SK-N-SH (cell line): ENCODE measurements around the gene IGDCC3.

Experiments used
- GABPA ChIP-seq: IDR thresholded peaks from 2 replicates; pipeline ENCODE4 v1.4.0; 2012; ENCODE audit warnings: low read depth, mild to moderate bottlenecking
- JUND ChIP-seq: IDR thresholded peaks from 2 replicates; pipeline ENCODE4 v1.4.0; 2012
- TCF12 ChIP-seq: IDR thresholded peaks from 2 replicates; pipeline ENCODE4 v1.4.0; 2012
- TEAD4 ChIP-seq: IDR thresholded peaks from 2 replicates; pipeline ENCODE4 v1.4.0; 2012; ENCODE audit warnings: mild to moderate bottlenecking, borderline replicate concordance; ENCODE audit not compliant: insufficient read depth
- TF ChIP-seq, protein P1 (sequence below): fragments of 200-600 bp; sonication (generic); IDR thresholded peaks from 2 replicates; pipeline ENCODE4 v1.6.1; 2017; ENCODE audit warnings: antibody characterized with exemption, mild to moderate bottlenecking, moderate library complexity
- TF ChIP-seq, protein P2 (sequence below): IDR thresholded peaks from 2 replicates; pipeline ENCODE4 v1.6.1; 2012; ENCODE audit warnings: mild to moderate bottlenecking, low read depth, low read length, moderate library complexity

GRCh38 chr15:65328506-65329287, 49.1 kb downstream of the IGDCC3 start:
- TF ChIP-seq, protein P1, sequence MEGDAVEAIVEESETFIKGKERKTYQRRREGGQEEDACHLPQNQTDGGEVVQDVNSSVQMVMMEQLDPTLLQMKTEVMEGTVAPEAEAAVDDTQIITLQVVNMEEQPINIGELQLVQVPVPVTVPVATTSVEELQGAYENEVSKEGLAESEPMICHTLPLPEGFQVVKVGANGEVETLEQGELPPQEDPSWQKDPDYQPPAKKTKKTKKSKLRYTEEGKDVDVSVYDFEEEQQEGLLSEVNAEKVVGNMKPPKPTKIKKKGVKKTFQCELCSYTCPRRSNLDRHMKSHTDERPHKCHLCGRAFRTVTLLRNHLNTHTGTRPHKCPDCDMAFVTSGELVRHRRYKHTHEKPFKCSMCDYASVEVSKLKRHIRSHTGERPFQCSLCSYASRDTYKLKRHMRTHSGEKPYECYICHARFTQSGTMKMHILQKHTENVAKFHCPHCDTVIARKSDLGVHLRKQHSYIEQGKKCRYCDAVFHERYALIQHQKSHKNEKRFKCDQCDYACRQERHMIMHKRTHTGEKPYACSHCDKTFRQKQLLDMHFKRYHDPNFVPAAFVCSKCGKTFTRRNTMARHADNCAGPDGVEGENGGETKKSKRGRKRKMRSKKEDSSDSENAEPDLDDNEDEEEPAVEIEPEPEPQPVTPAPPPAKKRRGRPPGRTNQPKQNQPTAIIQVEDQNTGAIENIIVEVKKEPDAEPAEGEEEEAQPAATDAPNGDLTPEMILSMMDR: no peak
- TF ChIP-seq TEAD4: no peak
- no peak for TF ChIP-seq GABPA
- TF ChIP-seq, protein P2, sequence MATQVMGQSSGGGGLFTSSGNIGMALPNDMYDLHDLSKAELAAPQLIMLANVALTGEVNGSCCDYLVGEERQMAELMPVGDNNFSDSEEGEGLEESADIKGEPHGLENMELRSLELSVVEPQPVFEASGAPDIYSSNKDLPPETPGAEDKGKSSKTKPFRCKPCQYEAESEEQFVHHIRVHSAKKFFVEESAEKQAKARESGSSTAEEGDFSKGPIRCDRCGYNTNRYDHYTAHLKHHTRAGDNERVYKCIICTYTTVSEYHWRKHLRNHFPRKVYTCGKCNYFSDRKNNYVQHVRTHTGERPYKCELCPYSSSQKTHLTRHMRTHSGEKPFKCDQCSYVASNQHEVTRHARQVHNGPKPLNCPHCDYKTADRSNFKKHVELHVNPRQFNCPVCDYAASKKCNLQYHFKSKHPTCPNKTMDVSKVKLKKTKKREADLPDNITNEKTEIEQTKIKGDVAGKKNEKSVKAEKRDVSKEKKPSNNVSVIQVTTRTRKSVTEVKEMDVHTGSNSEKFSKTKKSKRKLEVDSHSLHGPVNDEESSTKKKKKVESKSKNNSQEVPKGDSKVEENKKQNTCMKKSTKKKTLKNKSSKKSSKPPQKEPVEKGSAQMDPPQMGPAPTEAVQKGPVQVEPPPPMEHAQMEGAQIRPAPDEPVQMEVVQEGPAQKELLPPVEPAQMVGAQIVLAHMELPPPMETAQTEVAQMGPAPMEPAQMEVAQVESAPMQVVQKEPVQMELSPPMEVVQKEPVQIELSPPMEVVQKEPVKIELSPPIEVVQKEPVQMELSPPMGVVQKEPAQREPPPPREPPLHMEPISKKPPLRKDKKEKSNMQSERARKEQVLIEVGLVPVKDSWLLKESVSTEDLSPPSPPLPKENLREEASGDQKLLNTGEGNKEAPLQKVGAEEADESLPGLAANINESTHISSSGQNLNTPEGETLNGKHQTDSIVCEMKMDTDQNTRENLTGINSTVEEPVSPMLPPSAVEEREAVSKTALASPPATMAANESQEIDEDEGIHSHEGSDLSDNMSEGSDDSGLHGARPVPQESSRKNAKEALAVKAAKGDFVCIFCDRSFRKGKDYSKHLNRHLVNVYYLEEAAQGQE: no peak
- TF ChIP-seq JUND: no peak
- no peak for TF ChIP-seq TCF12
